IMR-90 (cell line): ENCODE results near the gene ERCC1. TPM values are rescaled to one million over a fixed set of nuclear protein-coding genes. Genes with fewer than 3 reads are reported as not detected.

ENCODE experiments used
- ATAC-seq: fragments of 200-7000 bp; cut with Tn5 transposase; 2 replicates; pipeline ENCODE4 v1.9.1; 2020; ENCODE audit warnings: low read depth, mild to moderate bottlenecking, moderate library complexity
- BruUV-seq: library from RNA; stranded (reverse); fragments of 400-500 nt; replicated peaks from 2 replicates; lab custom pipeline; 2021; lab: Mats Ljungman, UMichigan
- CTCF ChIA-PET: fragments of 300-600 bp; formaldehyde crosslinking; extraction: SDS; loops from one replicate; lab custom pipeline; 2021; ENCODE audit warnings: antibody characterized with exemption; lab: Yijun Ruan, JAX
- POLR2A ChIA-PET: fragments of 300-600 bp; sonication (Branson Sonifier 250); formaldehyde crosslinking; loops from one replicate; lab custom pipeline; 2022; ENCODE audit warnings: antibody characterized with exemption; ENCODE audit not compliant: unreplicated experiment; lab: Charles Lee
- DNase-seq: peaks from one replicate; pipeline ENCODE4 v3.0.0; 2013
- H2AFZ ChIP-seq: replicated peaks from 2 replicates; pipeline ENCODE3; 2013; ENCODE audit warnings: low read length, mild to moderate bottlenecking; ENCODE audit not compliant: poor library complexity
- H2AK5ac ChIP-seq: 2 replicates; pipeline ENCODE4 v1.6.1; 2013; ENCODE audit warnings: low read depth, low read length, inconsistent platforms
- H2AK9ac ChIP-seq: replicated peaks from 2 replicates; pipeline ENCODE3; 2013; ENCODE audit warnings: mild to moderate bottlenecking, low read depth, low read length, moderate library complexity; ENCODE audit not compliant: poor library complexity
- H2BK120ac ChIP-seq: 2 replicates; pipeline ENCODE4 v1.6.1; 2013; ENCODE audit warnings: low read depth, low read length, inconsistent platforms
- H2BK15ac ChIP-seq: 3 replicates; pipeline ENCODE4 v1.6.1; 2013; ENCODE audit warnings: low read depth, low read length, inconsistent platforms
- H2BK20ac ChIP-seq: 2 replicates; pipeline ENCODE4 v1.6.1; 2013; ENCODE audit warnings: low read depth, mild to moderate bottlenecking, inconsistent platforms, low read length, moderate library complexity
- H2BK5ac ChIP-seq: 2 replicates; pipeline ENCODE4 v1.6.1; 2013; ENCODE audit warnings: mild to moderate bottlenecking, low read depth, low read length, inconsistent platforms; ENCODE audit not compliant: poor library complexity, severe bottlenecking
- H3K14ac ChIP-seq: replicated peaks from 2 replicates; pipeline ENCODE4 v1.6.1; 2013; ENCODE audit warnings: low read depth, low read length, inconsistent platforms
- H3K18ac ChIP-seq: 2 replicates; pipeline ENCODE4 v1.6.1; 2013; ENCODE audit warnings: low read depth, low read length, control low read depth
- H3K23ac ChIP-seq: 2 replicates; pipeline ENCODE4 v1.6.1; 2013; ENCODE audit warnings: low read depth, low read length, inconsistent platforms
- H3K27ac ChIP-seq: 2 replicates; pipeline ENCODE4 v1.5.1; 2013; ENCODE audit warnings: mild to moderate bottlenecking, control low read depth, low read length; ENCODE audit not compliant: insufficient read depth
- H3K27me3 ChIP-seq: 2 replicates; pipeline ENCODE4 v1.6.1; 2013; ENCODE audit warnings: low read length; ENCODE audit not compliant: control insufficient read depth, insufficient read depth
- H3K36me3 ChIP-seq: 2 replicates; pipeline ENCODE4 v1.6.1; 2013; ENCODE audit warnings: low read length, mixed read lengths; ENCODE audit not compliant: control insufficient read depth, insufficient read depth
- H3K4ac ChIP-seq: 2 replicates; pipeline ENCODE4 v1.6.1; 2013; ENCODE audit warnings: low read depth, low read length, inconsistent platforms
- H3K4me1 ChIP-seq: 2 replicates; pipeline ENCODE4 v1.6.1; 2013; ENCODE audit warnings: low read length, mixed read lengths; ENCODE audit not compliant: control insufficient read depth, insufficient read depth
- H3K4me2 ChIP-seq: 2 replicates; pipeline ENCODE4 v1.6.1; 2013; ENCODE audit warnings: low read depth, mild to moderate bottlenecking, control low read depth, low read length, moderate library complexity
- H3K4me3 ChIP-seq: 2 replicates; pipeline ENCODE4 v1.5.1; 2013; ENCODE audit warnings: low read depth, mild to moderate bottlenecking, control low read depth, low read length, moderate library complexity; ENCODE audit not compliant: insufficient read depth
- H3K56ac ChIP-seq: 2 replicates; pipeline ENCODE4 v1.6.1; 2013; ENCODE audit warnings: low read length, inconsistent platforms; ENCODE audit not compliant: insufficient read depth; ENCODE audit errors: extremely low read depth
- H3K79me1 ChIP-seq, 2 experiments: 2 replicates each; pipeline ENCODE4 v1.6.1; 2013; ENCODE audit warnings: low read length in 2 of 2, inconsistent platforms in 1 of 2, low read depth in 1 of 2
- H3K9ac ChIP-seq: 2 replicates; pipeline ENCODE4 v1.6.1; 2013; ENCODE audit warnings: low read depth, low read length, control low read depth
- H3K9me1 ChIP-seq: 2 replicates; pipeline ENCODE4 v1.6.1; 2013; ENCODE audit warnings: low read length, inconsistent platforms; ENCODE audit not compliant: insufficient read depth
- H3K9me3 ChIP-seq: 2 replicates; pipeline ENCODE4 v1.6.1; 2013; ENCODE audit warnings: low read length; ENCODE audit not compliant: control insufficient read depth, insufficient read depth
- H4K20me1 ChIP-seq: 2 replicates; pipeline ENCODE4 v1.6.1; 2013; ENCODE audit warnings: low read length, inconsistent platforms; ENCODE audit not compliant: insufficient read depth
- H4K5ac ChIP-seq: 2 replicates; pipeline ENCODE4 v1.6.1; 2013; ENCODE audit warnings: mild to moderate bottlenecking, low read depth, low read length, control low read depth
- H4K8ac ChIP-seq, 2 experiments: 2 replicates each; pipeline ENCODE4 v1.6.1; 2013; ENCODE audit warnings: low read depth in 2 of 2, low read length in 2 of 2, control low read depth in 1 of 2, inconsistent platforms in 1 of 2
- H4K91ac ChIP-seq: 2 replicates; pipeline ENCODE4 v1.6.1; 2013; ENCODE audit warnings: low read depth, low read length, inconsistent platforms; ENCODE audit not compliant: insufficient read depth
- BHLHE40 ChIP-seq: fragments of 150-350 bp; IDR thresholded peaks from 2 replicates; pipeline ENCODE4 v1.6.1; 2016; ENCODE audit warnings: mild to moderate bottlenecking, low read depth, low read length
- CHD1 ChIP-seq: IDR thresholded peaks from 2 replicates; pipeline ENCODE4 v1.6.1; 2012; ENCODE audit warnings: low read depth, low read length, improper control_type of control experiment
- FOS ChIP-seq: fragments of 150-350 bp; IDR thresholded peaks from 2 replicates; pipeline ENCODE4 v1.6.1; 2016; ENCODE audit warnings: low read depth, low read length
- MAFK ChIP-seq: IDR thresholded peaks from 2 replicates; pipeline ENCODE4 v1.6.1; 2012; ENCODE audit warnings: low read depth, low read length, improper control_type of control experiment
- MXI1 ChIP-seq: IDR thresholded peaks from 2 replicates; pipeline ENCODE4 v1.6.1; 2012; ENCODE audit warnings: low read depth, mild to moderate bottlenecking, low read length, moderate library complexity, borderline replicate concordance
- POLR2A ChIP-seq: IDR thresholded peaks from 2 replicates; pipeline ENCODE4 v1.6.1; 2012; ENCODE audit warnings: mild to moderate bottlenecking, low read depth, low read length
- RAD21 ChIP-seq: IDR thresholded peaks from 2 replicates; pipeline ENCODE4 v1.6.1; 2012; ENCODE audit warnings: low read length, improper control_type of control experiment
- RFX5 ChIP-seq: IDR thresholded peaks from 2 replicates; pipeline ENCODE4 v1.8.0; 2012; ENCODE audit warnings: low read depth, mild to moderate bottlenecking, low read length, moderate library complexity
- SMC3 ChIP-seq: fragments of 150-350 bp; IDR thresholded peaks from 2 replicates; pipeline ENCODE4 v1.6.1; 2016; ENCODE audit warnings: low read depth, mild to moderate bottlenecking, antibody characterized with exemption, low read length, moderate library complexity
- WGBS, 2 experiments: methylation state at CpG; one replicate each; pipeline versions ENCODE4 v1.1.5 to v1.1.7; 2013; ENCODE audit warnings: missing lambda C conversion rate in 2 of 2; ENCODE audit not compliant: insufficient read length in 1 of 2; ENCODE audit errors: extremely low coverage in 2 of 2; 5-methylcytosine and 5-hydroxymethylcytosine counted together
- dilution Hi-C: fragments of 300-500 bp; cut with HindIII; formaldehyde crosslinking; loops from one replicate; pipeline ENCODE4 v1.14.3; 2018; ENCODE audit warnings: low sequenced_read_pairs; ENCODE audit not compliant: unreplicated experiment
- in situ Hi-C: fragments of 300-500 bp; cut with MboI; formaldehyde crosslinking; loops from 3 replicates; pipeline ENCODE4 v1.14.3; 2019; ENCODE audit warnings: low sequenced_read_pairs, inconsistent platforms, mixed read lengths
- intact Hi-C: fragments of 100-400 bp; cut with micrococcal nuclease; formaldehyde crosslinking; loops from 2 replicates; pipeline ENCODE4 v1.10.0; 2022
- polyA plus RNA-seq, 3 experiments: library from polyadenylated mRNA; depleted of rRNA; stranded (reverse); fragments of >200 nt; gene quantifications; 2 replicates each; pipeline ENCODE4 v1.2.3, GENCODE V29; 2012; ENCODE audit warnings: low replicate concordance in 1 of 3
- total RNA-seq: library from RNA; depleted of rRNA; stranded (reverse); fragments of >200 nt; gene quantifications from 2 replicates; pipeline ENCODE4 v1.2.3, GENCODE V29; 2012
- TF ChIP-seq, protein P1 (sequence below): conservative IDR thresholded peaks from 2 replicates; pipeline ENCODE4 v1.5.1; 2012; ENCODE audit warnings: mild to moderate bottlenecking, low read depth, low read length, improper control_type of control experiment
- TF ChIP-seq, protein P2 (sequence below): fragments of 150-350 bp; IDR thresholded peaks from 2 replicates; pipeline ENCODE4 v1.6.1; 2016; ENCODE audit warnings: low read depth, mild to moderate bottlenecking, low read length, moderate library complexity, borderline replicate concordance

Gene ERCC1
- total and polyA plus RNA-seq, 2 of the 4 experiments (the other 2 are of a cell fraction), result 84.2 to 132 TPM

DNA sequence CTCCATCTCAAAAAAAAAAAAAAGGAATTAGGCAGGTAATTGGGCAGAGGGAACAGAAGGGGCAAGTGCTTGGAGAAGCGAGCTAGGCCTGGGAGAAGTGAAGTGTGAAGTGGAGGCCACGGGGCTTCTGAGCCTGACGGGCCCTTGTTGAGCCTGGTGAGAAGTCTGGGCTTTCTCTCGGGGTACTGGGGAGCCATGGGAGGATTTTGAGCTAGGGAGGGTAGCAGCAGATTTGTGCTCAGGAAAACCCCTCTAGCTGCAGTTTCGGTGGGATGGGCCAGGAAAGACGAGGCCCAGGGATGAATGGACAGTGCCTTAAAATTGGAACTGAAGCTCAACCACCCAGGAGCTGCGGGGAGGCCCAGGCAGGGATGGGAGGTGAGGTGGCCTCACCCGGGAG, 9.2 kb downstream of the ERCC1 start:
- H3K56ac ChIP-seq, result no peak overlapping the region
- no peak overlapping the region for H3K4me3 ChIP-seq
- H2BK15ac ChIP-seq, result no peak overlapping the region
- H4K91ac ChIP-seq, result no peak overlapping the region
- no peak overlapping the region for H3K9ac ChIP-seq
- CTCF ChIA-PET, result no interaction called here
- H3K18ac ChIP-seq, result no peak overlapping the region
- in situ Hi-C loops, result no loop called here
- no peaks in the 10 kb centered on the region for H3K9me3 ChIP-seq
- H4K8ac ChIP-seq, result no peak overlapping the region
- H2AK5ac ChIP-seq, result no peak overlapping the region
- no peak overlapping the region for H4K5ac ChIP-seq
- intact Hi-C loops, result no loop called here
- POLR2A ChIA-PET, result no interaction called here
- H3K9me1 ChIP-seq, result no peaks in the 10 kb centered on the region; the same call in 1 of the 2 replicates
- H3K27me3 ChIP-seq, result no peaks in the 10 kb centered on the region
- H2AFZ ChIP-seq, result no peak overlapping the region
- H2BK120ac ChIP-seq, result no peak overlapping the region
- no peak overlapping the region for H3K4ac ChIP-seq
- no peak overlapping the region for H2BK20ac ChIP-seq
- no peaks in the 10 kb centered on the region for H4K20me1 ChIP-seq
- no peak for ATAC-seq
- no peak overlapping the region for H3K23ac ChIP-seq
- no peak overlapping the region for H2BK5ac ChIP-seq
- H3K79me1 ChIP-seq, result peaks cover 0 to 27% of the 10 kb centered on the region in 2 experiments; a peak in 2 of 4 replicates
- peak overlapping the region; percentile 7 for H2AK9ac ChIP-seq
- peaks cover 50% of the 10 kb centered on the region for H3K36me3 ChIP-seq
- no peaks in the 10 kb centered on the region for H3K4me1 ChIP-seq
- 89% methylated on average over 7 of the region's 8 CpGs; no CpG with 5 or more reads in 1 of the 2 experiments for WGBS, 2 experiments
- TF ChIP-seq, protein P1, sequence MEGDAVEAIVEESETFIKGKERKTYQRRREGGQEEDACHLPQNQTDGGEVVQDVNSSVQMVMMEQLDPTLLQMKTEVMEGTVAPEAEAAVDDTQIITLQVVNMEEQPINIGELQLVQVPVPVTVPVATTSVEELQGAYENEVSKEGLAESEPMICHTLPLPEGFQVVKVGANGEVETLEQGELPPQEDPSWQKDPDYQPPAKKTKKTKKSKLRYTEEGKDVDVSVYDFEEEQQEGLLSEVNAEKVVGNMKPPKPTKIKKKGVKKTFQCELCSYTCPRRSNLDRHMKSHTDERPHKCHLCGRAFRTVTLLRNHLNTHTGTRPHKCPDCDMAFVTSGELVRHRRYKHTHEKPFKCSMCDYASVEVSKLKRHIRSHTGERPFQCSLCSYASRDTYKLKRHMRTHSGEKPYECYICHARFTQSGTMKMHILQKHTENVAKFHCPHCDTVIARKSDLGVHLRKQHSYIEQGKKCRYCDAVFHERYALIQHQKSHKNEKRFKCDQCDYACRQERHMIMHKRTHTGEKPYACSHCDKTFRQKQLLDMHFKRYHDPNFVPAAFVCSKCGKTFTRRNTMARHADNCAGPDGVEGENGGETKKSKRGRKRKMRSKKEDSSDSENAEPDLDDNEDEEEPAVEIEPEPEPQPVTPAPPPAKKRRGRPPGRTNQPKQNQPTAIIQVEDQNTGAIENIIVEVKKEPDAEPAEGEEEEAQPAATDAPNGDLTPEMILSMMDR, result no peak
- TF ChIP-seq, protein P2, sequence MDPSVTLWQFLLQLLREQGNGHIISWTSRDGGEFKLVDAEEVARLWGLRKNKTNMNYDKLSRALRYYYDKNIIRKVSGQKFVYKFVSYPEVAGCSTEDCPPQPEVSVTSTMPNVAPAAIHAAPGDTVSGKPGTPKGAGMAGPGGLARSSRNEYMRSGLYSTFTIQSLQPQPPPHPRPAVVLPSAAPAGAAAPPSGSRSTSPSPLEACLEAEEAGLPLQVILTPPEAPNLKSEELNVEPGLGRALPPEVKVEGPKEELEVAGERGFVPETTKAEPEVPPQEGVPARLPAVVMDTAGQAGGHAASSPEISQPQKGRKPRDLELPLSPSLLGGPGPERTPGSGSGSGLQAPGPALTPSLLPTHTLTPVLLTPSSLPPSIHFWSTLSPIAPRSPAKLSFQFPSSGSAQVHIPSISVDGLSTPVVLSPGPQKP, result no peak
- TF ChIP-seq BHLHE40 (no peak), FOS (no peak), RAD21 (no peak), CHD1 (no peak), SMC3 (no peak), RFX5 (no peak), POLR2A (no peak), MXI1 (no peak), MAFK (no peak)
- no peak for DNase-seq
- no peak overlapping the region for H3K14ac ChIP-seq
- dilution Hi-C loops, result no loop called here
- no peak overlapping the region for H3K27ac ChIP-seq
- no TSS peak for BruUV-seq
- H3K4me2 ChIP-seq, result no peak overlapping the region
